Jurkat, Clone E6-1 (cell line): ENCODE measurements around the gene SLC12A5.
A peak's percentile ranks its signal among the peaks of the same experiment; 100 is the strongest.

ENCODE experiments used
- DNase-seq: peaks from one replicate; pipeline ENCODE4 v3.0.0-alpha.2; 2011; ENCODE audit warnings: low read depth, low spot score
- H3K4me3 ChIP-seq: 2 replicates; pipeline ENCODE4 v1.5.1; 2011; ENCODE audit warnings: mild to moderate bottlenecking, low read length, control low read depth, moderate library complexity

Gene SLC12A5

DNA sequence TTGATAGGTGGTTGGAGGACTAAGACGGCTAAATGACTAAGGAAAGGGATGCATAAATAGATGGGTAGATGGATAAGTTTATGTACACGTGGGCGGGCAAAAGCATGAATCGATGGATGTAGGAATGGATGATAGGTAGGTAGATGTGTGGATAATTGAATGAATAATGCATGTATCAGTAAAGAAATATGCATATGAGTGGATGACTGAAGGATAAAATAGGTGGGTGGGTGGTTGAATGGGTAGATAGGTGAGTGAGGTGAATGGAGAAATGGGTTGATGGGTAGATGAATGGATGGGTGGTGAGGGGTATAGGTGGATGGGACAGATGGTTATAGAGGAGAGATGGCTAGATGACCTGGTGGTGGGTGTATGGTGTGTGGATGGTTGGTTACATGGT, 20.2 kb downstream of the SLC12A5 start:
- H3K4me3 ChIP-seq, result no peak overlapping the region
- no peak for DNase-seq

- no peak for DNase-seq
- no peak overlapping the region for H3K4me3 ChIP-seq
These were observed 20.8 kb downstream of the SLC12A5 start for GRCh38 chr20:46049815-46050214.

- no peak for DNase-seq
- H3K4me3 ChIP-seq, result no peak overlapping the region
These were observed 21.4 kb downstream of the SLC12A5 start for GRCh38 chr20:46050444-46050843.

DNA sequence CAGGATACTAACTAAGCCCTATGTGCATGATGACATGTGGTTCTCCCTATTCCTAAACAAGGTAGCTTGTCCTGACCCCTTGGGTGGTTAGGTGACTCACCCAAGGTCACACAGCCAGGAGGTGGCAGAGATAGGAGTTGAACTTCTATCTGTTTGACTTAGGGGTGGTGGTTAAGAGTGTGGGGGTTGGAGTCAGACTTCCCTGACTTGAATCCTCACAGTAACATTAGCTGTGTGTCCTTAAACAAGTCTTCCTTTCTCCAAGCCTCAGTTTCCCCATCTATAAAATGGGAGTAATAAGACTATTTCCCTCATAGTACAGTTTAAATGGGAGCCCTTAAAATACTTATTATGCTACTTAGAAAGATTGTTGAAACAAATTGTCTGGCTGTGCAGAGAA, 21.9 kb downstream of the SLC12A5 start:
- no peak for DNase-seq
- H3K4me3 ChIP-seq, result no peak overlapping the region

DNA sequence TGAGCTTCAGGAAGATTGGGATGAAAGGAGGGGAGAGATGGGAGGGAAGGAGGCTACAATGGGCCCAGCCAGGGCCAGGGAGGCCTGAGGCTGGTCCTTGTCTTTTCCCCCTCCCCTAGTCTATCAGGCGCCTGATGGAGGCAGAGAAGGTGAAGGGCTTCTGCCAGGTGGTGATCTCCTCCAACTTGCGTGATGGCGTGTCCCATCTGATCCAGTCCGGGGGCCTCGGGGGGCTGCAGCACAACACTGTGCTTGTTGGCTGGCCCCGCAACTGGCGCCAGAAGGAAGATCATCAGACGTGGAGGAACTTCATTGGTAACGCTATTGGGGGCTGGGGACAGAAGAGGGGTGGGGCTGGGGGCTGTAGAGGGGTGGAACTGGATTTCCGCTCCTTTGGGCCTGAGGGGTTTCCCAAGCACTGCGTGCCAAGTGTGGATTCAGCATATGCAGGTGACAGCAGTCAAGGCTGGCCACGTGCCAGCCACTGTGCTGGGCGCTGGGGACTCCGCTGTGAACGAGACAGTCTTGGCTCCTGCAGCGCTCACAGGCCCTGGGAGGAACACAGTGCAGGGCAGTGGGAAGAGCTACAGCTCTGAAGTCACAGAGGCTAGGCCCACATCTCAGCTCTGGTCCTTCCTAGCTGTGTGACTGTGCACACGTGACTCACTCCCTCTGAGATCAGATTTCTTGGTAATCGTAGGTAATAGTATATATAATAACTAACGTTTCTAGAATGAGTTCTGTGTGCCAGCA, 22.7 kb downstream of the SLC12A5 start:
- DNase-seq, result no peak

DNA sequence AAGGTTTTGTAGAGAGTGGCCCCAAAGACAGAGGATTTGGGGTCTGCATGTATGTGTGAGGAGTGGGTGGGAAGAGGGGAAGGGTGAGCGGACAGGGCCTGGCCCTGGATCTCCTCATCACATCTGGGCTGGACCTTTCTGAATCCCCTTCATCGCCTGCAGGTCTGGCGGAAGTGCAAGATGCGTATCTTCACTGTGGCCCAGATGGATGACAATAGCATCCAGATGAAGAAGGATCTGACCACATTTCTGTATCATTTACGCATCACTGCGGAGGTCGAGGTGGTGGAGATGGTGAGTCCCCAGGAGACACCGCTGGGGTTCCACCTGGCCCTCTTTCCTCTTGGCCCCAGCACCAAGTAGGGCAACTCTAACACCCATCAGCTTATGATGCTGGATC, 24.4 kb downstream of the SLC12A5 start:
- no peak overlapping the region for H3K4me3 ChIP-seq
- DNase-seq, result no peak

More for the DNA sequence above, 22.7 kb downstream of the SLC12A5 start:
- H3K4me3 ChIP-seq, result no peak overlapping the region

DNA sequence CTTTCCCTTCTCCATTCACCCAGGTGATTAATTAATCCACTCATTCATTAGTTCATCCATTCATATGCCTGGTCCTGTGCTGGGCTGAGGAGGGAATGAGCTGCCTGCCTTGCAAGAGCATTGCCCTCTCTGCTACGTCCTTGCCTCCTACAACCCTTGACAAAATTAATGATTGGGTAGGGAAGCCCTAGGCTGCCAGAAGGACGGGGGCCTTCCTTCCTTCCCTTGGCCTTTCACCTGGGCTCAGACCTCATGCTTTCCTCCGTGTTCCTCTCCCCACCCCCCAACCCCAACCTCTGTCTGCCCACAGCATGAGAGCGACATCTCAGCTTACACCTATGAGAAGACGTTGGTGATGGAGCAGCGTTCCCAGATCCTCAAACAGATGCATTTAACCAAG, 25.6 kb downstream of the SLC12A5 start:
- H3K4me3 ChIP-seq, result no peak overlapping the region
- DNase-seq, result no peak

- no peak for DNase-seq
- H3K4me3 ChIP-seq, result no peak overlapping the region
These were observed 26.3 kb downstream of the SLC12A5 start for GRCh38 chr20:46055269-46055668.

- H3K4me3 ChIP-seq, result no peak overlapping the region
- DNase-seq, result no peak
These were observed 27.2 kb downstream of the SLC12A5 start for GRCh38 chr20:46056027-46056833.

DNA sequence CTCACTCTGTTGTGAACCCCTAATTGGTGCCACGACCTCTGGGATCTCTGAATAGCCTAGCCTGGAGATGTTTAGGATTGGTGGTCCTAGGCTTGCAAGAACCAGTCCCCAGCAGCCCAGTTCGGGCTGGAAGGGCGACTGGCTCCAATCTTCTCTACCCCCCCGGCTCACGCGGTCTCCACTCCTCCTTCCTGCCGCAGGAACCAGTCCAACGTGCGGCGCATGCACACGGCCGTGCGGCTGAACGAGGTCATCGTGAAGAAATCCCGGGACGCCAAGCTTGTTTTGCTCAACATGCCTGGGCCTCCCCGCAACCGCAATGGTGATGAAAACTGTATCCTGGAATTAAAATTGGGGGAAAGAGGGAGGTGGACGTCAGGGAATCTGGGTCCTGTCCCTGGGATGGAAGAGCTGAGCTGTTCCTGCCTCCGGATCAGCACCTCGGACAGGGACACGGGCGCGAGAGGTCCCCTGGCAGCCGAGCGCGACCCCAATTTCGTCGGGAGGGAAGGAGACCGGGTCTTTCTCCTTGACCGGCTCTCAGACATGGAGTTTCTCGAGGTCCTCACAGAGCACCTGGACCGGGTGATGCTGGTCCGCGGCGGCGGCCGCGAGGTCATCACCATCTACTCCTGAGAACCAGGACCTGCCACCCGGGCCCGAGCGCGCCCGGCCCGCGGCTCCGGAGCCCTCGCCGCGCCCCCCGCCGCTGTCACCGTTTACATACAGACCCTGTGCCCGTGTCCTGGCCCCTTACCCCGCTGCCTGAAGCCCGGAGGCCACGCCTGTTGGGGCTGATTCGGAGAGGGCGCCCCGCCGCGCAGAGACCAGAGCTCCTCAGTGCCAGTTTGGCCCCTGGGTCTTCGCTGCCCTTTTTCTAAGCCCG, 28.2 kb downstream of the SLC12A5 start:
- no peak overlapping the region for H3K4me3 ChIP-seq
- DNase-seq, result no peak

- no peak overlapping the region for H3K4me3 ChIP-seq
- no peak for DNase-seq
These were observed 29.0 kb downstream of the SLC12A5 start for GRCh38 chr20:46057856-46058598.

DNA sequence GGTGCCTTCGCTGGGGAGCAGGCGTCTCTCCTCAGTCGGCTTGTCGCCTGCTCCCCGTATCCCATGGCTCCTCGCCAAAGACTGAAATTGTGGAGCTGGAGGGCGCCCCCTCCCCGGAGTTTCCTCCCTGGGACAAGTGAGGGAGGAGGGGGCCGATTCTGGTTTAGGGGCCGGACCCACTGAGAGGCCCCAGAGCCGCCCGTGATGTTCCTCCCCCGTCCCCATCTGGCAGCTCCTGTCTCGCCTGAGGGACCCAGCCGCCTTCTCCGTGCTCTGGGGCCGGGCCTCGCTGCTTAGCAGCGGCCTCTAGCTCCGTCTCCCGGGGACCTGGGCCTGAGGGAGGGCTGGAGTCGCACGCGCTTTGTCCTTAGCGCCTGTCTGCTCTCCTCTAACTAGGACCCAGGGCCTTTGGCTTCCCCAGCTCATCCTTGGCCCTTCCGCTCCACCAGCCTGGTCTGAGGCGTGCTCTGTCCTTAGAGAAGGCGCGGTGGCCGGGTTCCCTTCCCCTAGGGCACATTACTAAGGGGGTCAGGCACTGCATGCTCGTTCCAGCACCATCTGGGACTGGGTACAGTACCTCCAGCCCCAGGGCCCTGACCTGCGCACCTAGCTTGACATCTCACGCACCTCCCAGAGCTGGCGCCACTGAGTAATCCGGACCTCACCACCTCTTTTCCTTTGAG, 29.7 kb downstream of the SLC12A5 start:
- no peak for DNase-seq
- H3K4me3 ChIP-seq, result no peak overlapping the region

DNA sequence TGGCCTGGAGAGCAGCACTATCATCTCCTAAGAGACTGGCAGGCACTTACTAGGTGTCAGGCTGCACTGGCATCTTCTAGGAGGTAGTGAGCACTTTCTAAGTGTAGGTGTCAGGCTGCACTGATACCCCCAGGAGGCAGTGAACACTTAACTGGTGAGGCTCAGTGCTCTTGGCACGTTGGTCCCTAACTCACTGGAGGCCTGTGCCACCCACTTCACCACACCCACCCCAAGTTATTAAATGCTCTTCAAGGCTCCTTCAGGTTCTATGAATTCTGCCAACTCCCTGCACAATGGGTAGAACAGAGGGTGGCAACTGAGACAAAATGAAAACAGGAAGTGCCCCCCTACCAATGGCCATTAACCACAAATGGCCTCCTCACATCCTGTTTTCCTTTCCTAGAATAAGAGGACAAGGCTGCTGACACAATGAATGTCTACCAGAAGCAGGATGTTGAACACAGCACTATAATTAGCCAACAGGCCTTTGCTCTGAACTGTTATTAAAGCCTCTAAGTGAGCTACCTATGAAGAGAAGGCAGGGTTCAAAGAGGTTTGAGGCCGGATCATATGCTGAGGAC, 31.4 kb downstream of the SLC12A5 start:
- H3K4me3 ChIP-seq, result no peak overlapping the region
- peak; percentile 6 for DNase-seq

- DNase-seq, result no peak
- H3K4me3 ChIP-seq, result no peak overlapping the region
These were observed 32.0 kb downstream of the SLC12A5 start for GRCh38 chr20:46060975-46061374.

- no peak overlapping the region for H3K4me3 ChIP-seq
- DNase-seq, result no peak
These were observed 33.1 kb downstream of the SLC12A5 start for GRCh38 chr20:46062151-46062550.

DNA sequence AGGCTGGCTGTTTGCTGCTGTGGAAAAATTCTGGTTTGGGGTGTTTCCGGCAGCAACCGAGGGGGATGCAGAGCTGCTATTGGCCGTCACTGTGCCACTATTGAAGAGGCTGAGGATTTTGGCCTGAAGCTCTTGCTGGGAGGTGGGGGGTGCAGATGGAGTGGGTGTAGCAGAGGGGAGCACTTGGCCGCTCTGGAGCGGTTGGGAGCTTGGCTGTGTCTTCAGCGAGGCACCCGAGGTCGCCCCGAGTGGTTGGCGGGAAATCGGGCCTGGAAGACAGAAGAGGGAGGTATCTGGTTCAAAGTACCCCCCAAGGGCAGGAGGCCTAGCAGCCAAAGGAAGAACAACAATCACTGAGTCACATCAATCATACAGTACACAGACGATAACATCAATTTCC, 33.6 kb downstream of the SLC12A5 start:
- DNase-seq, result no peak
- H3K4me3 ChIP-seq, result no peak overlapping the region

GRCh38 chr20:46063151-46063550, 34.1 kb downstream of the SLC12A5 start:
- no peak overlapping the region for H3K4me3 ChIP-seq

GRCh38 chr20:46063652-46064054, 34.6 kb downstream of the SLC12A5 start:
- no peak for DNase-seq
- no peak overlapping the region for H3K4me3 ChIP-seq

More at GRCh38 chr20:46063151-46063550, 34.1 kb downstream of the SLC12A5 start:
- no peak for DNase-seq
